Endothelial cell of umbilical vein (primary cell): ENCODE data around the gene UBE2D2. TPM values are rescaled to one million over a fixed set of nuclear protein-coding genes. Genes with fewer than 3 reads are reported as not detected.

Experiments used
- BruUV-seq: library from RNA; stranded (reverse); fragments of 400-500 nt; replicated peaks from 2 replicates; lab custom pipeline; 2021; lab: Mats Ljungman, UMichigan
- CTCF ChIA-PET: fragments of 300-600, 350-600 bp; sonication (Branson Sonifier 250); formaldehyde crosslinking; loops from one replicate; lab custom pipeline; 2021; ENCODE audit warnings: antibody characterized with exemption, inconsistent platforms; lab: Charles Lee
- POLR2A ChIA-PET: fragments of 300-600, 350-600 bp; sonication (Branson Sonifier 250); formaldehyde crosslinking; loops from one replicate; lab custom pipeline; 2021; ENCODE audit warnings: antibody characterized with exemption, inconsistent platforms; lab: Charles Lee
- DNase-seq: peaks from one replicate; pipeline ENCODE4 v3.0.0-alpha.2; 2011; ENCODE audit warnings: low read depth, low spot score
- FAIRE-seq: peaks from 2 replicates; lab custom pipeline; 2011; peaks lifted over from hg19 to GRCh38; lab: Jason Lieb, UNC
- H2AFZ ChIP-seq: 2 replicates; pipeline ENCODE4 v1.6.0; 2012; ENCODE audit warnings: low read depth, low read length, control low read depth, inconsistent platforms
- H3K27ac ChIP-seq: 2 replicates; pipeline ENCODE4 v1.5.1; 2011; ENCODE audit warnings: low read depth, mild to moderate bottlenecking, control low read depth, low read length, moderate library complexity; ENCODE audit not compliant: insufficient read depth
- H3K27me3 ChIP-seq, 2 experiments: 2 replicates each; pipeline versions ENCODE4 v1.6.0 to v1.6.1; 2011; ENCODE audit warnings: low read length in 2 of 2, mixed read lengths in 1 of 2; ENCODE audit not compliant: control insufficient read depth in 2 of 2, insufficient read depth in 2 of 2
- H3K36me3 ChIP-seq, 2 experiments: 2 replicates in 1 of 2; 3 replicates in 1 of 2; pipeline ENCODE4 v1.5.1; 2011; ENCODE audit warnings: low read length in 2 of 2, mild to moderate bottlenecking in 1 of 2, moderate library complexity in 1 of 2; ENCODE audit not compliant: control insufficient read depth in 2 of 2, insufficient read depth in 2 of 2; ENCODE audit errors: extremely low read depth in 1 of 2
- H3K4me1 ChIP-seq: 3 replicates; pipeline ENCODE4 v1.5.1; 2011; ENCODE audit warnings: mild to moderate bottlenecking, low read length; ENCODE audit not compliant: control insufficient read depth, insufficient read depth; ENCODE audit errors: extremely low read depth
- H3K4me2 ChIP-seq: 2 replicates; pipeline ENCODE4 v1.6.1; 2011; ENCODE audit warnings: low read length, control low read depth, mixed read lengths; ENCODE audit not compliant: insufficient read depth
- H3K4me3 ChIP-seq, 3 experiments: fragments of 200-600 bp in 1 of 3; sonication (generic), shearing (Covaris generic) in 1 of 3; replicated peaks in 1 of 3; 2 replicates each; pipeline ENCODE4 v1.5.1; 2011 to 2016; ENCODE audit warnings: control low read depth in 3 of 3, low read length in 3 of 3, mild to moderate bottlenecking in 2 of 3, inconsistent platforms in 1 of 3, low read depth in 1 of 3, moderate library complexity in 1 of 3; ENCODE audit not compliant: insufficient read depth in 1 of 3
- H3K79me2 ChIP-seq: 2 replicates; pipeline ENCODE4 v1.6.0; 2012; ENCODE audit warnings: low read length, inconsistent platforms; ENCODE audit not compliant: control insufficient read depth, insufficient read depth
- H3K9ac ChIP-seq: replicated peaks from 2 replicates; pipeline ENCODE3; 2011; ENCODE audit warnings: low read length, control low read depth; ENCODE audit not compliant: insufficient read depth; ENCODE audit errors: extremely low read depth
- H3K9me1 ChIP-seq: replicated peaks from 3 replicates; pipeline ENCODE4 v1.6.0; 2011; ENCODE audit warnings: mild to moderate bottlenecking, low read length; ENCODE audit not compliant: control insufficient read depth, insufficient read depth; ENCODE audit errors: extremely low read depth
- H3K9me3 ChIP-seq: replicated peaks from 2 replicates; pipeline ENCODE4 v1.5.1; 2012; ENCODE audit warnings: low read length, inconsistent platforms; ENCODE audit not compliant: control insufficient read depth, insufficient read depth
- H4K20me1 ChIP-seq: replicated peaks from 2 replicates; pipeline ENCODE3; 2011; ENCODE audit warnings: mild to moderate bottlenecking, low read length; ENCODE audit not compliant: control insufficient read depth, insufficient read depth; ENCODE audit errors: extremely low read depth
- EZH2 ChIP-seq: IDR thresholded peaks from 2 replicates; pipeline ENCODE4 v1.6.1; 2012; ENCODE audit warnings: borderline replicate concordance, low read depth, mild to moderate bottlenecking, moderate library complexity, low read length, inconsistent platforms; ENCODE audit not compliant: severe bottlenecking
- FOS ChIP-seq: IDR thresholded peaks from 2 replicates; pipeline ENCODE4 v1.6.1; 2011; ENCODE audit warnings: mild to moderate bottlenecking, low read length, moderate library complexity, borderline replicate concordance; ENCODE audit not compliant: insufficient read depth
- GATA2 ChIP-seq: IDR thresholded peaks from 2 replicates; pipeline ENCODE4 v1.7.0; 2011; ENCODE audit warnings: low read depth, mild to moderate bottlenecking, moderate library complexity, mixed read lengths, low read length; ENCODE audit not compliant: insufficient read length, insufficient read depth
- JUN ChIP-seq: IDR thresholded peaks from 2 replicates; pipeline ENCODE4 v1.6.1; 2011; ENCODE audit warnings: borderline replicate concordance, low read depth; ENCODE audit not compliant: insufficient read length, insufficient read depth
- MYC ChIP-seq: IDR thresholded peaks from one replicate; pipeline ENCODE4 v1.6.1; 2011; ENCODE audit warnings: mild to moderate bottlenecking, low read depth, low read length
- POLR2A ChIP-seq: IDR thresholded peaks from 2 replicates; pipeline ENCODE4 v1.6.1; 2012; ENCODE audit warnings: low read depth, mild to moderate bottlenecking, control low read depth, low read length
- POLR2AphosphoS5 ChIP-seq: IDR thresholded peaks from 2 replicates; pipeline ENCODE4 v1.6.1; 2012; ENCODE audit warnings: low read depth, mild to moderate bottlenecking, control low read depth, low read length, moderate library complexity; ENCODE audit not compliant: insufficient read depth
- dilution Hi-C: fragments of 300-500 bp; cut with MboI; formaldehyde crosslinking; loops from one replicate; pipeline ENCODE4 v1.15.0; 2019; ENCODE audit warnings: low sequenced_read_pairs; ENCODE audit not compliant: extremely low pct_ligation_motif_present
- intact Hi-C: fragments of 100-400 bp; cut with micrococcal nuclease; formaldehyde crosslinking; loops from one replicate; pipeline ENCODE4 v1.10.0; 2022
- polyA plus RNA-seq, 4 experiments: library from polyadenylated mRNA; depleted of rRNA in 3 of 4; stranded (reverse) in 3 of 4; unstranded in 1 of 4; fragments of >200 nt; gene quantifications; 2 replicates each; pipeline versions ENCODE4 v1.2.1 to v1.2.3, GENCODE V29; 2011 to 2012; ENCODE audit warnings: missing spikeins in 1 of 4
- total RNA-seq: library from RNA; stranded (reverse); gene quantifications from 2 replicates; pipeline ENCODE4 v1.2.3, GENCODE V29; 2021
- TF ChIP-seq, protein P1 (sequence below): IDR thresholded peaks from 2 replicates; pipeline ENCODE4 v1.6.1; 2011; ENCODE audit not compliant: insufficient read depth, insufficient read length
- TF ChIP-seq, protein P2 (sequence below), 2 donors: IDR thresholded peaks; 1 replicate in 1 of 2; 2 replicates in 1 of 2; pipeline ENCODE4 v1.5.1; 2011; ENCODE audit warnings: low read length in 2 of 2, mild to moderate bottlenecking in 2 of 2, moderate library complexity in 2 of 2, control low read depth in 1 of 2, inconsistent platforms in 1 of 2, low read depth in 1 of 2; ENCODE audit not compliant: insufficient read depth in 1 of 2; ENCODE audit errors: extremely low read depth in 1 of 2

Gene UBE2D2
- total and polyA plus RNA-seq, 2 donors (not counting 3 experiments of a cell fraction or from before 2014, with no cell fraction given): 45.0 to 156 TPM

DNA sequence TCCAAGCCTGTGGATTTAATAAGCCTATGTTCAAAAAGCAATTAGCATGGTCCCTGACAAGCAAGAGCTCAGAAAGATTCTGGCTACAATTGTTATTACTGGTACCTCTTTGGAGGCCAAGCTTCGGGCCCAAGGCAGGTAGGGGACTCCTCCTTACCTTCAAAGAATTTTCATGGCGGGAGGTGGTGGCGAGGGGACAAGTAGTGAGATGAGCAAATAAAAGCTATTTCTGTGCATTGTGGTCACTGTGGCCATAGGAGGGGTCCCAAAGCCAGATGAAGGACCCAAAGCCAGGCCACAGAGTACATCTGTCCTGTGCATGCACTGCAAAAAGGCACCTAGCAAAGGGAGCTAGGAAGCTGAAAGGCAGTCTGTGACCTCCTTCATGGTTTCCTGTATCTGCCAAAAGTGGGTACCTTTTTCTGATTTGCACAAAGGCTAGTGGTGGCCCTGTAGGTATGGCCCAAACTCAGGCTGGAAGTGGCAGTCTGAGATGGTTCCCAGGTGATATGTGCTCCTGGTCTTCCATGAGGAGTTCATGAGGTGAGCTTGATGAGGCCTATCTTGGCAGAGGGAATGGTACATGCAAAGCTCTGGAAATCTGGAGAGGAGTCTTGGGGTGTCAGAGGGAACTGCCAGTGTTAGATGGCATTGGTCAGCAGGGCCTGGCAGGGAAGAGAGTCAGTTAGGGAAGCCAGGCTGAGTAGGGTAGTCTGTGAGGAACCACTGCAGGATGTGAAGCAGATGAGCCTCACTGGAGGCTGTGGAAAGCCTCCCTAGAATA lies 83.7 kb downstream of the UBE2D2 start:
- no peak for TF ChIP-seq POLR2AphosphoS5
- TF ChIP-seq MYC: no peak
- Histone ChIP-seq H3K36me3 (no peaks in the 10 kb centered on the region), H3K27ac (no peak overlapping the region), H3K79me2 (no peaks in the 10 kb centered on the region), H4K20me1 (no peaks in the 10 kb centered on the region), H3K9me3 (no peaks in the 10 kb centered on the region), H3K9me1 (no peaks in the 10 kb centered on the region), H3K4me1 (peaks cover 13% of the 10 kb centered on the region), H3K9ac (no peak overlapping the region), H3K27me3 (peaks cover 7 to 12% of the 10 kb centered on the region in 2 experiments), H3K4me3 (no peak overlapping the region), H3K4me2 (no peak overlapping the region), H2AFZ (no peak overlapping the region)
- CTCF ChIA-PET: interaction anchor here (0.7 to 3.9 kb wide), 4 partner anchors 11 to 142 kb away, joined by 3 to 13 read pairs (median 8); no protein-coding TSS in a partner anchor
- POLR2A ChIA-PET: no interaction called here
- intact Hi-C loops: no loop called here
- no peak for FAIRE-seq
- no peak for DNase-seq
- dilution Hi-C loops: loop anchor here (10.0 kb wide), 1 partner anchor 120 kb away; no protein-coding TSS in a partner anchor
- no TSS peak for BruUV-seq

DNA sequence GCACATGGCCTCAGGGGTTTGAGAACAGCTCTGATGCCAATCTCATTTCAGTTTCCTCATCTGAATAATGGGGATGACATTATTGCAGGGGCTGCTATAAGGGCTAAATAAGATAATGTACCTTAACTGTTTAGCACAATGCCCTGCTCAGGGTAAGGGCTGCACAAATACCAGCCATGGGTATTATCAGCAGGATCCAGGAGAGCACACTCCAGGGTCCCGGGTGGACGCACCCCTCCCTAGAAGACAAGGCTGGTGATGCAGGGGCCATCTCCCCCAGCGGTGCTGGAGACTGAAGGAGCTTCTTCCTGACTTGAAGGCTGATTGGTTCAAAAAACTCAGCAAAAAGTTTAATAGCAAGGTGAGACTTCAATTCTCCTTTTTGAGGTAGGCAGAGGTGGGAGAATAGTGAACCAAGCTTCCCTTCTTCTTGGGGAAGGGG lies 84.3 kb downstream of the UBE2D2 start:
- DNase-seq (no peak), FAIRE-seq (no peak)
- dilution Hi-C loops (loop anchor here (10.0 kb wide), 1 partner anchor 119 kb away; no protein-coding TSS in a partner anchor), intact Hi-C loops (no loop called here)
- no TSS peak for BruUV-seq
- H3K4me1 ChIP-seq: peaks cover 16% of the 10 kb centered on the region
- no peak overlapping the region for H3K9ac ChIP-seq
- no peaks in the 10 kb centered on the region for H3K9me3 ChIP-seq
- no peak overlapping the region for H3K27ac ChIP-seq
- CTCF ChIA-PET: interaction anchor here (0.7 to 3.9 kb wide), 4 partner anchors 12 to 142 kb away, joined by 3 to 13 read pairs (median 8); no protein-coding TSS in a partner anchor
- H3K4me2 ChIP-seq: no peak overlapping the region
- no peak overlapping the region for H2AFZ ChIP-seq
- TF ChIP-seq GATA2: no peak
- TF ChIP-seq POLR2A: no peak
- TF ChIP-seq FOS: no peak
- TF ChIP-seq, protein P1, sequence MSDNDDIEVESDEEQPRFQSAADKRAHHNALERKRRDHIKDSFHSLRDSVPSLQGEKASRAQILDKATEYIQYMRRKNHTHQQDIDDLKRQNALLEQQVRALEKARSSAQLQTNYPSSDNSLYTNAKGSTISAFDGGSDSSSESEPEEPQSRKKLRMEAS: no peak
- TF ChIP-seq MYC: no peak
- no peak for TF ChIP-seq EZH2
- TF ChIP-seq, protein P2, sequence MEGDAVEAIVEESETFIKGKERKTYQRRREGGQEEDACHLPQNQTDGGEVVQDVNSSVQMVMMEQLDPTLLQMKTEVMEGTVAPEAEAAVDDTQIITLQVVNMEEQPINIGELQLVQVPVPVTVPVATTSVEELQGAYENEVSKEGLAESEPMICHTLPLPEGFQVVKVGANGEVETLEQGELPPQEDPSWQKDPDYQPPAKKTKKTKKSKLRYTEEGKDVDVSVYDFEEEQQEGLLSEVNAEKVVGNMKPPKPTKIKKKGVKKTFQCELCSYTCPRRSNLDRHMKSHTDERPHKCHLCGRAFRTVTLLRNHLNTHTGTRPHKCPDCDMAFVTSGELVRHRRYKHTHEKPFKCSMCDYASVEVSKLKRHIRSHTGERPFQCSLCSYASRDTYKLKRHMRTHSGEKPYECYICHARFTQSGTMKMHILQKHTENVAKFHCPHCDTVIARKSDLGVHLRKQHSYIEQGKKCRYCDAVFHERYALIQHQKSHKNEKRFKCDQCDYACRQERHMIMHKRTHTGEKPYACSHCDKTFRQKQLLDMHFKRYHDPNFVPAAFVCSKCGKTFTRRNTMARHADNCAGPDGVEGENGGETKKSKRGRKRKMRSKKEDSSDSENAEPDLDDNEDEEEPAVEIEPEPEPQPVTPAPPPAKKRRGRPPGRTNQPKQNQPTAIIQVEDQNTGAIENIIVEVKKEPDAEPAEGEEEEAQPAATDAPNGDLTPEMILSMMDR (IDR thresholded peaks at IDR 0.05; ENCODE audit: extremely low read depth in 1 of 2, insufficient read depth in 1 of 2, low read depth in 1 of 2, low read length in 2 of 2): no peak
- no peak for TF ChIP-seq JUN
- TF ChIP-seq POLR2AphosphoS5: no peak
- POLR2A ChIA-PET: no interaction called here
- no peak overlapping the region for H3K4me3 ChIP-seq
- H3K36me3 ChIP-seq: no peaks in the 10 kb centered on the region
- no peaks in the 10 kb centered on the region for H3K9me1 ChIP-seq
- H4K20me1 ChIP-seq: no peaks in the 10 kb centered on the region
- peaks cover 9 to 18% of the 10 kb centered on the region in 2 experiments for H3K27me3 ChIP-seq
- H3K79me2 ChIP-seq: no peaks in the 10 kb centered on the region
